Measurements from ENCODE around the gene MLXIP. TPM values are rescaled to one million over a fixed set of nuclear protein-coding genes. Genes with fewer than 3 reads are reported as not detected.

MLXIP gene, protein sequence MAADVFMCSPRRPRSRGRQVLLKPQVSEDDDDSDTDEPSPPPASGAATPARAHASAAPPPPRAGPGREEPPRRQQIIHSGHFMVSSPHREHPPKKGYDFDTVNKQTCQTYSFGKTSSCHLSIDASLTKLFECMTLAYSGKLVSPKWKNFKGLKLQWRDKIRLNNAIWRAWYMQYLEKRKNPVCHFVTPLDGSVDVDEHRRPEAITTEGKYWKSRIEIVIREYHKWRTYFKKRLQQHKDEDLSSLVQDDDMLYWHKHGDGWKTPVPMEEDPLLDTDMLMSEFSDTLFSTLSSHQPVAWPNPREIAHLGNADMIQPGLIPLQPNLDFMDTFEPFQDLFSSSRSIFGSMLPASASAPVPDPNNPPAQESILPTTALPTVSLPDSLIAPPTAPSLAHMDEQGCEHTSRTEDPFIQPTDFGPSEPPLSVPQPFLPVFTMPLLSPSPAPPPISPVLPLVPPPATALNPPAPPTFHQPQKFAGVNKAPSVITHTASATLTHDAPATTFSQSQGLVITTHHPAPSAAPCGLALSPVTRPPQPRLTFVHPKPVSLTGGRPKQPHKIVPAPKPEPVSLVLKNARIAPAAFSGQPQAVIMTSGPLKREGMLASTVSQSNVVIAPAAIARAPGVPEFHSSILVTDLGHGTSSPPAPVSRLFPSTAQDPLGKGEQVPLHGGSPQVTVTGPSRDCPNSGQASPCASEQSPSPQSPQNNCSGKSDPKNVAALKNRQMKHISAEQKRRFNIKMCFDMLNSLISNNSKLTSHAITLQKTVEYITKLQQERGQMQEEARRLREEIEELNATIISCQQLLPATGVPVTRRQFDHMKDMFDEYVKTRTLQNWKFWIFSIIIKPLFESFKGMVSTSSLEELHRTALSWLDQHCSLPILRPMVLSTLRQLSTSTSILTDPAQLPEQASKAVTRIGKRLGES
- 13.2 and 16.2 TPM in 2 replicates for total RNA-seq

DNA sequence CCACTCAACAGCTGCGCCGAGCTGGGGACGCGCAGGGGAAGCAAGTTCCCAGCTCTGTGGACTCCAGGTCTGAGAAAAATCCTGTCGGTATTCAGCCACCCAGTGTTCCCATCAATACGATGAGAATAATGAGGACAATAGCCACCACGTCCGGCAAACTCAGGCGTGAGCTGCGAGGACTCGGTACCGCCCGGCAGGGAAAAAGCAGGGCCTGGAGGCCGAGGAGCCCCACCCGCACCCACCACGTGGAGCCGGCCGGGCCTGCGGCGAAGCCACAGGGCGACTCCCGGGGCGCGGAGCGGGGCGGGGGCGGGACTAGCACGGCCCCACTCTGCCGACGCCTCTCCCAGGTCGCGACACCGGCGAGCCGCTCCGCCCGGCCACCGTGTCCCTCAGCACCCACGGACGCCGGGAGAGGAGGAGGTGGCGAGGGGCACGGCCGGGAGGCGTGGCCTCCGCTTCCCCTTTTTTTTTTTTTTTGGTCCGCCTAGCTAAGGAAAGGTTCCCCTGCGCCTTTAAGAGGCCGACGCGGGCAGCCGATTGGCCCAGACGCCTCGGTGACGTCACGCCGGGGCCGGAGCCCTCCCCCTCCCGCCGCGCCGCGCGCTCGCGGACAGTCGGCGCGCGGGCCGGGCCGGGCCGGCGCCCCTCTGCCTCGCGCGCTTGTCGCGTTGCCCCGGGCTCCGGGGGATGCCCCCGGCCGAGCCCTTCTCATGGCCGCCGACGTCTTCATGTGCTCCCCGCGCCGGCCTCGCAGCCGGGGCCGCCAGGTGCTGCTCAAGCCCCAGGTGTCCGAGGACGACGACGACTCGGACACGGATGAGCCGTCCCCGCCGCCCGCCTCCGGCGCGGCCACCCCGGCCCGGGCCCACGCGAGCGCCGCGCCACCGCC lies at the start of gene MLXIP:
MLXIP (plus strand) TSS at position 616 of the 892 bp plus-strand sequence; CDS start at position 714, 98 bp downstream.

DNA sequence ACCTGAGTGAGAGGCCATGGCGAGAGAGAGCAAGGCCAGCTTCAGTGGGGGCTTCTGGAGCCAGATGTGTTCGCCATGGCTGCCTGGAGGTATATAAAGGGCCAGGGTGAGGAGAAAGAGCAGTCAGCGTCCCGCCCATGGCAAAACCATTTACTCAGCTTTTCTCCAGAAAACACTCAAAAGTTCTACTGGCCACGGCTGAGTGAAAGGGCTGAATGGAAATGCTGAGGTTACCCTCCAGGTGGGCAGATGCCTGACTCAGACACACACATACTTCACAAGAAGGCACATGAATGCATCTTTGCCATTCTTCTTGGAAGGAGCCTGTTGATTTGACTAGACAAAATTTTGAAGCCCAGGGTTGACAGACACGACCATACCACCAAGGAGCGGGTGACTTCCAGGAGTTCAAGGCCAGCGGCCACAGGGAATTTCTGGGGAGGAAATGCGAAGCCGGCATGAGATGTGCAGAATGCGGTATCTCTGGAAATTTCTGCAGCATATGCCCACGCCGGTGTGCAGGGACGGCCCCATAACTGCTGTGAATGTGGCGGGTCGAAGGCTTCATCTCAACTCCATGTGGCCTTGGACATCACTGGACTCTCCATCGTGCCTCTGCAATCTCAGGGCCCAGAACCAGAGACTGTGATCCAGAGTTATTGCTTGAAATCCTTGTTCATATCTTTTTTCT lies 95.7 kb downstream of the MLXIP start, which contains the start of gene IL31:
IL31 (minus strand) TSS at position 67 of the 691 bp plus-strand sequence; CDS start at position 18, 49 bp downstream.

DNA sequence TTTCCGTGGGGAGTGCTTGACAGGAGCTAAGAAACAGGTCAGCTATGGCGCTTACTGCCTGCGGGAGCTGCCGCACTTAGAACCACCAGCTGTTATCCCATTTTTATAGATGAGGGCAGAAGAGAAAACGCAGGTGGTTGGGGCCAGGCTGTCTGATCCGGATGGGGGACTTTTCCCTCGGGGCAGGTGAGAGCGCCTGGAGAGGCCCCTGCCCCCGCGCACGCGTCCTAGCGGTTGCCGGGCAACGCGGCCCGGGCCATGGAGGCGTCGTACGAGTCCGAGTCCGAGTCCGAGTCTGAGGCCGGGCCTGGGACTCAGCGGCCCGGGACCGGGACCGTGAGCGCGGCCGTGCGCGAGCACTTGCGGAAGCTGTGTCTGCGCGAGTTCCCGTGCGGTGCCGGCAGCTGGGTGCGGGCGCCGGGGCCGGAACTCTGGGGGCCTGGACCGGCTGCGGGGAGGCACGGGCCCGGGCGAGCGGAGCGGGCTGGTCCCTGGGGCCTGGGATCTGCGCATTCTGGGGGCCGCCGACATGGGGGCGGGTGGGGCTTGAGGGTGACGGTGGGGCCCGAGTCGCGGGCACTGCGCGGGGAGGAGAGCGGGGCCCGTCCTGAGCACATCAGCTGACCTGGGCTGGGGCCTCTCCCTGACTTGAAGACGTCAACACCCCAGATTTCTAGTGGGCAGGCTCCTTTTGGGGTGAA lies 104.5 kb downstream of the MLXIP start, which contains the start of gene LRRC43:
LRRC43 (plus strand) TSS at position 237 of the 701 bp plus-strand sequence; CDS start at position 259, 22 bp downstream.

Other genes with a start within 250 kb of the MLXIP start
- 0.52 and 1.5 TPM in 2 replicates for gene HPD, start 219.9 kb upstream of the MLXIP start, total RNA-seq
- 62.1 and 76.0 TPM in 2 replicates for gene PSMD9, start 190.0 kb upstream of the MLXIP start, total RNA-seq
- 0.72 and 2.3 TPM in 2 replicates for gene CFAP251, start 160.2 kb upstream of the MLXIP start, total RNA-seq
- gene BCL7A, start 56.9 kb upstream of the MLXIP start, total RNA-seq: 3.4 and 7.2 TPM in 2 replicates
- not detected in 2 replicates for gene IL31, start 95.5 kb downstream of the MLXIP start, total RNA-seq
- gene LRRC43, start 104.4 kb downstream of the MLXIP start, total RNA-seq: 0.13 and 0.16 TPM in 2 replicates
- 0.16 and 1.4 TPM in 2 replicates for gene B3GNT4, start 125.0 kb downstream of the MLXIP start, total RNA-seq
- gene DIABLO, start 147.3 kb downstream of the MLXIP start, total RNA-seq: 72.3 and 75.8 TPM in 2 replicates
- gene VPS33A, start 187.7 kb downstream of the MLXIP start, total RNA-seq: 11.8 and 17.6 TPM in 2 replicates